H1 (cell line): ENCODE data around the gene HMGA1. TPM values are rescaled to one million over a fixed set of nuclear protein-coding genes. Genes with fewer than 3 reads are reported as not detected.

ENCODE experiments used
- CTCF ChIA-PET: fragments of 300-600 bp; sonication (Branson Sonifier 250); formaldehyde crosslinking; loops from one replicate; lab custom pipeline; 2021; ENCODE audit not compliant: partially characterized antibody; lab: Charles Lee
- POLR2A ChIA-PET: fragments of 300-600 bp; sonication (Branson Sonifier 250); formaldehyde crosslinking; loops from one replicate; lab custom pipeline; 2021; ENCODE audit warnings: inconsistent platforms; ENCODE audit not compliant: partially characterized antibody; lab: Charles Lee
- DNase-seq, 2 experiments: peaks; one replicate each; pipeline versions ENCODE4 v3.0.0 to v3.0.0-alpha.2; 2010 to 2022; ENCODE audit warnings: low spot score in 2 of 2, low read depth in 1 of 2, mixed read lengths in 1 of 2
- FAIRE-seq: peaks from 2 replicates; lab custom pipeline; 2011; peaks lifted over from hg19 to GRCh38; lab: Jason Lieb, UNC
- H2AFZ ChIP-seq: 2 replicates; pipeline ENCODE4 v1.8.1; 2012; ENCODE audit warnings: low read length, inconsistent platforms
- H2AK5ac ChIP-seq: 2 replicates; pipeline ENCODE4 v1.6.1; 2013; ENCODE audit warnings: low read depth, low read length
- H2BK120ac ChIP-seq: replicated peaks from 2 replicates; pipeline ENCODE3; 2013; ENCODE audit warnings: low read depth, low read length, inconsistent platforms
- H2BK12ac ChIP-seq: 2 replicates; pipeline ENCODE4 v1.6.1; 2013; ENCODE audit warnings: low read depth, low read length
- H2BK15ac ChIP-seq: 2 replicates; pipeline ENCODE4 v1.6.1; 2013; ENCODE audit warnings: low read length
- H2BK20ac ChIP-seq: 2 replicates; pipeline ENCODE4 v1.6.1; 2013; ENCODE audit warnings: low read length
- H2BK5ac ChIP-seq: 2 replicates; pipeline ENCODE4 v1.6.1; 2013; ENCODE audit warnings: low read depth, low read length
- H3K14ac ChIP-seq: 2 replicates; pipeline ENCODE4 v1.6.1; 2013; ENCODE audit warnings: inconsistent platforms; ENCODE audit not compliant: insufficient read length
- H3K18ac ChIP-seq: 2 replicates; pipeline ENCODE4 v1.6.1; 2013; ENCODE audit warnings: low read length; ENCODE audit errors: extremely low read depth
- H3K23ac ChIP-seq: 2 replicates; pipeline ENCODE4 v1.6.1; 2013; ENCODE audit warnings: inconsistent platforms; ENCODE audit not compliant: insufficient read length
- H3K23me2 ChIP-seq: 2 replicates; pipeline ENCODE4 v1.6.1; 2013; ENCODE audit warnings: low read depth, low read length
- H3K27ac ChIP-seq: 2 replicates; pipeline ENCODE4 v1.6.1; 2011; ENCODE audit warnings: low read depth, low read length, inconsistent platforms
- H3K27me3 ChIP-seq, 4 experiments: replicated peaks in 1 of 4; 1 replicate in 1 of 4; 2 replicates in 3 of 4; pipeline versions ENCODE4 v1.6.1 to v1.8.1; 2011 to 2013; ENCODE audit warnings: low read length in 3 of 4, mild to moderate bottlenecking in 3 of 4, inconsistent platforms in 2 of 4, mixed read lengths in 2 of 4, moderate library complexity in 1 of 4; ENCODE audit not compliant: control insufficient read depth in 3 of 4, insufficient read depth in 3 of 4; ENCODE audit errors: extremely low read depth in 1 of 4
- H3K36me3 ChIP-seq, 4 experiments: 2 replicates each; pipeline versions ENCODE4 v1.6.1 to v1.8.1; 2011 to 2013; ENCODE audit warnings: mild to moderate bottlenecking in 4 of 4, low read length in 3 of 4, moderate library complexity in 2 of 4, control low read depth in 1 of 4, inconsistent platforms in 1 of 4; ENCODE audit not compliant: insufficient read depth in 4 of 4, control insufficient read depth in 2 of 4
- H3K4ac ChIP-seq: replicated peaks from 2 replicates; pipeline ENCODE3; 2013; ENCODE audit warnings: low read length, low read depth, mixed read lengths, inconsistent platforms; ENCODE audit not compliant: insufficient read length
- H3K4me1 ChIP-seq, 4 experiments: replicated peaks in 1 of 4; 1 replicate in 1 of 4; 2 replicates in 3 of 4; pipeline versions ENCODE4 v1.6.1 to v1.8.1; 2011 to 2013; ENCODE audit warnings: low read length in 3 of 4, inconsistent platforms in 2 of 4, mixed read lengths in 1 of 4; ENCODE audit not compliant: insufficient read depth in 4 of 4, control insufficient read depth in 3 of 4
- H3K4me2 ChIP-seq, 2 experiments: 2 replicates each; pipeline versions ENCODE4 v1.6.1 to v1.8.1; 2011 to 2013; ENCODE audit warnings: low read depth in 2 of 2, low read length in 2 of 2, control low read depth in 1 of 2, inconsistent platforms in 1 of 2, mild to moderate bottlenecking in 1 of 2; ENCODE audit not compliant: insufficient read depth in 1 of 2
- H3K4me3 ChIP-seq, 4 experiments: fragments of 200-600, 300-600 bp in 1 of 4; sonication (generic), shearing (Covaris generic), sonication (Bioruptor Twin) in 1 of 4; 2 replicates each; pipeline versions ENCODE4 v1.5.1 to v1.8.1; 2011 to 2016; ENCODE audit warnings: low read length in 4 of 4, low read depth in 3 of 4, control low read depth in 2 of 4, inconsistent platforms in 2 of 4, mild to moderate bottlenecking in 2 of 4, mixed read lengths in 1 of 4, moderate library complexity in 1 of 4; ENCODE audit not compliant: insufficient read depth in 2 of 4; ENCODE audit errors: extremely low read depth in 1 of 4
- H3K56ac ChIP-seq: replicated peaks from 2 replicates; pipeline ENCODE3; 2013; ENCODE audit warnings: low read depth, mild to moderate bottlenecking, mixed read lengths, low read length, inconsistent platforms; ENCODE audit not compliant: insufficient read length
- H3K79me1 ChIP-seq: 2 replicates; pipeline ENCODE4 v1.6.1; 2013; ENCODE audit warnings: low read depth, low read length, control low read depth
- H3K79me2 ChIP-seq, 2 experiments: 2 replicates each; pipeline versions ENCODE4 v1.6.1 to v1.8.1; 2012 to 2013; ENCODE audit warnings: low read length in 2 of 2, mild to moderate bottlenecking in 2 of 2, inconsistent platforms in 1 of 2; ENCODE audit not compliant: insufficient read depth in 2 of 2, control insufficient read depth in 1 of 2
- H3K9ac ChIP-seq, 4 experiments: replicated peaks in 1 of 4; 1 replicate in 1 of 4; 2 replicates in 3 of 4; pipeline versions ENCODE4 v1.6.1 to v1.8.1; 2011 to 2013; ENCODE audit warnings: low read depth in 3 of 4, low read length in 3 of 4, control low read depth in 2 of 4, mild to moderate bottlenecking in 2 of 4, moderate library complexity in 2 of 4, inconsistent platforms in 1 of 4; ENCODE audit errors: extremely low read depth in 1 of 4
- H3K9me3 ChIP-seq, 2 experiments: 2 replicates each; pipeline versions ENCODE4 v1.6.1 to v1.8.1; 2012 to 2013; ENCODE audit warnings: mild to moderate bottlenecking in 2 of 2, moderate library complexity in 2 of 2, control low read depth in 1 of 2, inconsistent platforms in 1 of 2, low read depth in 1 of 2, low read length in 1 of 2, mixed read lengths in 1 of 2; ENCODE audit not compliant: insufficient read depth in 2 of 2
- H4K20me1 ChIP-seq, 2 experiments: replicated peaks in 1 of 2; 2 replicates each; pipeline versions ENCODE3 to v1.8.1; 2011 to 2013; ENCODE audit warnings: inconsistent platforms in 2 of 2, low read length in 2 of 2, mild to moderate bottlenecking in 1 of 2; ENCODE audit not compliant: insufficient read depth in 2 of 2, control insufficient read depth in 1 of 2
- H4K5ac ChIP-seq: 2 replicates; pipeline ENCODE4 v1.6.1; 2013; ENCODE audit warnings: low read length, low read depth, mixed read lengths, inconsistent platforms; ENCODE audit not compliant: insufficient read length
- H4K8ac ChIP-seq: 2 replicates; pipeline ENCODE4 v1.8.0; 2013; ENCODE audit warnings: mild to moderate bottlenecking, moderate library complexity, low read length, inconsistent platforms; ENCODE audit not compliant: insufficient read depth; ENCODE audit errors: extremely low read depth
- H4K91ac ChIP-seq: replicated peaks from 2 replicates; pipeline ENCODE3; 2013; ENCODE audit warnings: low read length, mixed read lengths, inconsistent platforms; ENCODE audit not compliant: insufficient read length
- CBX8 ChIP-seq: fragments of 300-800, 300-1000 bp; sonication (generic); IDR thresholded peaks from 2 replicates; pipeline ENCODE4 v1.7.1; 2016; ENCODE audit warnings: low read depth, low read length, borderline replicate concordance
- CEBPB ChIP-seq: IDR thresholded peaks from 2 replicates; pipeline ENCODE4 v1.6.1; 2012; ENCODE audit warnings: low read depth, low read length
- EGR1 ChIP-seq: IDR thresholded peaks from 2 replicates; pipeline ENCODE4 v1.6.1; 2011; ENCODE audit warnings: low read depth, low read length, borderline replicate concordance
- KDM1A ChIP-seq: fragments of 200-600, 300-600 bp; sonication (generic); IDR thresholded peaks from 2 replicates; pipeline ENCODE4 v1.7.1; 2016; ENCODE audit warnings: mild to moderate bottlenecking, low read length, borderline replicate concordance
- MAFK ChIP-seq: IDR thresholded peaks from 2 replicates; pipeline ENCODE4 v1.6.1; 2012; ENCODE audit warnings: low read depth, mild to moderate bottlenecking, improper control_type of control experiment, low read length
- RBBP5 ChIP-seq: IDR thresholded peaks from 2 replicates; pipeline ENCODE4 v1.7.1; 2012; ENCODE audit warnings: low read depth, mild to moderate bottlenecking, inconsistent platforms, low read length, moderate library complexity, borderline replicate concordance
- SRF ChIP-seq: IDR thresholded peaks from 2 replicates; pipeline ENCODE4 v1.6.1; 2011; ENCODE audit warnings: mild to moderate bottlenecking, low read depth, low read length, moderate library complexity
- USF2 ChIP-seq: IDR thresholded peaks from 2 replicates; pipeline ENCODE4 v1.6.1; 2011; ENCODE audit warnings: low read length, improper control_type of control experiment
- ZNF274 ChIP-seq: IDR thresholded peaks from 2 replicates; pipeline ENCODE4 v1.7.0; 2012; ENCODE audit warnings: low read length, borderline replicate concordance; ENCODE audit errors: extremely low read depth
- WGBS, 2 experiments: shearing (Covaris generic) in 1 of 2; methylation state at CpG; one replicate each; pipeline versions ENCODE4 v1.1.6 to v1.1.7; 2013 to 2015; ENCODE audit warnings: low lambda C conversion rate in 2 of 2, mixed read lengths in 2 of 2, inconsistent platforms in 1 of 2, low coverage in 1 of 2, missing lambda C conversion rate in 1 of 2; ENCODE audit not compliant: insufficient replicate concordance in 2 of 2, insufficient coverage in 1 of 2, insufficient read length in 1 of 2; ENCODE audit errors: extremely low coverage in 1 of 2, missing lambda C conversion rate in 1 of 2; 5-methylcytosine and 5-hydroxymethylcytosine counted together
- polyA plus RNA-seq, 7 experiments: library from polyadenylated mRNA; depleted of rRNA in 3 of 7; stranded (reverse) in 5 of 7; unstranded in 2 of 7; fragments of >200 nt in 5 of 7; fragments of 200-250 nt in 2 of 7; gene quantifications; 1 replicate in 5 of 7; 2 replicates in 1 of 7; 4 replicates in 1 of 7; pipeline versions ENCODE4 v1.2.1 to v1.2.3, GENCODE V29; 2011 to 2013; ENCODE audit warnings: missing spikeins in 2 of 7, mixed read lengths in 2 of 7
- total RNA-seq: library from RNA; stranded (reverse); fragmentation: NEBNext Ultra II Directional; extraction: Animal tissue kit (Norgen Biotek cat#: 25700); gene quantifications from 2 replicates; pipeline ENCODE4 v1.2.1, GENCODE V29; 2021

The HMGA1 gene
- total and polyA plus RNA-seq, 2 of the 8 experiments (the other 6 are each of a cell fraction or from before 2014, with no cell fraction given), result 1,557 to 2,636 TPM

GRCh38 chr6:34248727-34249468 is 12.2 kb downstream of the HMGA1 start, which contains the start of gene SMIM29:
TSS of gene SMIM29 (minus strand) at chr6:34249006. CDS start at chr6:34247791, 1,215 bp downstream.
- no peaks in the 10 kb centered on the region for H3K9me3 ChIP-seq
- H2AFZ ChIP-seq, result peak within 1 kb of the TSS; percentile 19; the same call in 1 of the 2 replicates
- ChIA-PET POLR2A (interaction anchor here (0.6 to 11.0 kb wide), 24 partner anchors 9 to 637 kb away, joined by 3 to 212 read pairs (median 4); partner anchors contain the start of genes HMGA1, ILRUN, NUDT3 and RPS10), CTCF (interaction anchor here (0.6 to 5.8 kb wide), 57 partner anchors 9 to 557 kb away, joined by 3 to 62 read pairs (median 4); partner anchors contain the start of genes NUDT3, PACSIN1 and RPS10)
- H3K4me2 ChIP-seq, result peak within 1 kb of the TSS; percentile 82 to 99
- no peak within 1 kb of the TSS for H3K14ac ChIP-seq
- H3K36me3 ChIP-seq, result peaks cover 4 to 12% (median 7%) of the 10 kb centered on the region in 4 experiments; a peak in 5 of 8 replicates
- peak within 1 kb of the TSS; percentile 78 for H2BK120ac ChIP-seq
- peak within 1 kb of the TSS; percentile 64 for H3K56ac ChIP-seq
- peak within 1 kb of the TSS; percentile 69 for H3K4ac ChIP-seq
- no peaks in the 10 kb centered on the region for H3K79me1 ChIP-seq
- peak within 1 kb of the TSS; percentile 55; the same call in 1 of the 2 replicates for H2BK12ac ChIP-seq
- H3K9ac ChIP-seq, result peak within 1 kb of the TSS in 3 of 4 experiments; percentile 48 to 73 (median 52); a peak in 4 of 7 replicates
- no peak within 1 kb of the TSS; the same call in 1 of the 2 replicates for H3K27ac ChIP-seq
- H4K5ac ChIP-seq, result peak within 1 kb of the TSS; percentile 75
- peaks cover 16 to 25% of the 10 kb centered on the region in 2 experiments for H4K20me1 ChIP-seq
- peak within 1 kb of the TSS; percentile 80 for H4K8ac ChIP-seq
- peaks cover 0 to 13% (median 7%) of the 10 kb centered on the region in 4 experiments; a peak in 6 of 7 replicates for H3K4me1 ChIP-seq
- peak within 1 kb of the TSS; percentile 44 to 83 (median 72) for H3K4me3 ChIP-seq
- H2BK20ac ChIP-seq, result no peak within 1 kb of the TSS; the same call in 1 of the 2 replicates
- FAIRE-seq (no peak), DNase-seq (peak in 1 of 2 experiments; percentile 100)
- H3K79me2 ChIP-seq, result no peaks in the 10 kb centered on the region
- H3K23ac ChIP-seq, result no peak within 1 kb of the TSS
- H2BK5ac ChIP-seq, result peak within 1 kb of the TSS; percentile 78; the same call in 1 of the 2 replicates
- 4% methylated on average over 34 of the region's 79 CpGs; no CpG with 5 or more reads in 1 of the 2 experiments for WGBS, 2 experiments
- H2BK15ac ChIP-seq, result peak within 1 kb of the TSS; percentile 83; the same call in 1 of the 2 replicates
- H3K23me2 ChIP-seq, result peaks cover 7% of the 10 kb centered on the region
- peak within 1 kb of the TSS; percentile 93 for H3K18ac ChIP-seq
- 0 out of 2 replicates have a peak within 1 kb of the TSS, but pooled peaks have one; percentile 29 for H2AK5ac ChIP-seq
- H4K91ac ChIP-seq, result peak within 1 kb of the TSS; percentile 93
- H3K27me3 ChIP-seq, result no peaks in the 10 kb centered on the region; a peak in 2 of 7 replicates
- peak; percentile 33; the same call in 1 of the 2 replicates for TF ChIP-seq RBBP5
- TF ChIP-seq CBX8, result no peak
- no peak for TF ChIP-seq MAFK
- TF ChIP-seq USF2, result peak; percentile 23; the same call in 1 of the 2 replicates
- no peak for TF ChIP-seq ZNF274
- TF ChIP-seq KDM1A, result no peak
- no peak for TF ChIP-seq SRF
- TF ChIP-seq CEBPB, result no peak
- no peak; the same call in 1 of the 2 replicates for TF ChIP-seq EGR1
